ENCODE results near the gene SMURF1. TPM values are rescaled to one million over a fixed set of nuclear protein-coding genes. Genes with fewer than 3 reads are reported as not detected.

The SMURF1 gene
- total and polyA plus RNA-seq, 2 experiments from 2014 or later = 6.8 to 19.1 TPM

DNA sequence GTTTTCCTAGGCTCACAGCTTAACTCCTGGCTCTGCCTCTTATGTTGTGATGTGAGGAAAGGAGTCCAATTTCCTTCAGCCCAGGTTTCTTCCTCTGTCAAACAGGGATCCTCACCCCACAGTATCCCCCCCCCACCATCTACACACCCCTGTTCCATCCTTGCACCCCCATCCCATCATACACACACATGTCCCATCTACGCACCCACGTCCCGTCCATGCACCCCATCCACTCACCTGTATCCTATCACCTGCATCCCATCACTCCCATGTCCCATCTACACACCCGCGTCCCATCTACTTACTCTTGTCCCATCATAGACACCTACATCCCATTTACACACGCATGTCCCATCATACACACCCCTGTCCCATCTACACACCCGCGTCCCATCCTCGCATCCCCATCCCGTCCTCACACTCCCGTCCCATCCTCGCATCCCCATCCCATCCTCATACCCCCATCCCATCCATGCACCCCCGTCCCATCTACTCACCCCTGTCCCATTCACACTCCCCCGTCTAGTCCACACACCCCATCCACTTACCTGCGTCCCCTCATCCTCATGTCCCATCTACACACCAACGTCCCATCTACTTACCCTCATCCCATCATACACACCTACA lies 148.3 kb downstream of the SMURF1 start:
- H4K20me1 ChIP-seq (ENCODE audit: insufficient read depth) = no peaks in the 10 kb centered on the region
- H3K79me2 ChIP-seq (ENCODE audit: insufficient read depth) = no peaks in the 10 kb centered on the region
- H2AFZ ChIP-seq = no peak overlapping the region
- no peak overlapping the region for H3K4me2 ChIP-seq (ENCODE audit: unreplicated experiment)
- DNase-seq = no peak
- WGBS, 2 experiments (ENCODE audit: low coverage in 1 of 2, low lambda C conversion rate in 2 of 2, missing lambda C conversion rate in 2 of 2) = 96 to 98% methylated on average over 9 to 16 of the region's 16 CpGs
- no peak overlapping the region for H3K4me3 ChIP-seq
- peaks cover 46% of the 10 kb centered on the region for H3K36me3 ChIP-seq (ENCODE audit: low read depth)
- no peaks in the 10 kb centered on the region for H3K27me3 ChIP-seq (replicated peaks; ENCODE audit: insufficient read depth)
- H3K9me3 ChIP-seq (ENCODE audit: low read depth) = no peaks in the 10 kb centered on the region
- H3K4me1 ChIP-seq (ENCODE audit: insufficient read depth) = no peaks in the 10 kb centered on the region
- TF ChIP-seq EZH2phosphoT487 (IDR thresholded peaks at IDR 0.05; ENCODE audit: insufficient read depth, low read depth) = no peak
- TF ChIP-seq EZH2 (IDR thresholded peaks at IDR 0.05; ENCODE audit: insufficient read depth, poor library complexity, severe bottlenecking) = no peak
- H3K27ac ChIP-seq = no peak overlapping the region
- no peaks in the 10 kb centered on the region for H3F3A ChIP-seq (ENCODE audit: insufficient read depth)
- H3K9ac ChIP-seq = no peak overlapping the region
- no peaks in the 10 kb centered on the region for H3K9me2 ChIP-seq (ENCODE audit: insufficient read depth)
- in situ Hi-C loops (cut with MboI) = no loop called here

DNA sequence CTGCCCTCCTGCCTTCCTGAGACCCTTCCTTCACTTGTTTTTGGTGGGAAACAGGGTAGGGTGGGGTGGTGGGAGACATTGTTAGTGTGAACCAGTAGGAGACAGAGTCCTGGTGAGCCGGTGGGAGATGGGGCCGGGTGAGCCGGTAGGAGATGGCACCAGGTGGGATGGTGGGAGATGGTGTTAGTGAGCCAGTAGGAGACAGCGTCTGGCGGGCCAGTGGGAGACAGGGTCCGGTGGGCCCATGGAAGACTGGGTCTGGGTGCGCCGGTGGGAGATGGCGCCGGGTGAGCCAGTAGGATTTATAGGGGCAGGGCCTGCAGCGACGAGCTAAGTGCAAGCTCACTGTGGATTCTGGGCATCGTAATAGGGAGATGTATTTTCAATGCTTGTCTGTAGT lies 148.8 kb downstream of the SMURF1 start:
- no peak for TF ChIP-seq EZH2 (IDR thresholded peaks at IDR 0.05; ENCODE audit: insufficient read depth, poor library complexity, severe bottlenecking)
- no peak for TF ChIP-seq EZH2phosphoT487 (IDR thresholded peaks at IDR 0.05; ENCODE audit: insufficient read depth, low read depth)
- no peak overlapping the region for H3K4me2 ChIP-seq (ENCODE audit: unreplicated experiment)
- no peaks in the 10 kb centered on the region for H3K9me3 ChIP-seq (ENCODE audit: low read depth)
- no peak for DNase-seq
- H3K9ac ChIP-seq = no peak overlapping the region
- H4K20me1 ChIP-seq (ENCODE audit: insufficient read depth) = no peaks in the 10 kb centered on the region
- in situ Hi-C loops (cut with MboI) = no loop called here
- no peaks in the 10 kb centered on the region for H3K4me1 ChIP-seq (ENCODE audit: insufficient read depth)
- 93 to 96% methylated on average over 13 of the region's 13 CpGs for WGBS, 2 experiments (ENCODE audit: low coverage in 1 of 2, low lambda C conversion rate in 2 of 2, missing lambda C conversion rate in 2 of 2)
- no peaks in the 10 kb centered on the region for H3K79me2 ChIP-seq (ENCODE audit: insufficient read depth)
- H3K27ac ChIP-seq = no peak overlapping the region
- H3F3A ChIP-seq (ENCODE audit: insufficient read depth) = no peaks in the 10 kb centered on the region
- H3K4me3 ChIP-seq = no peak overlapping the region
- no peaks in the 10 kb centered on the region for H3K27me3 ChIP-seq (replicated peaks; ENCODE audit: insufficient read depth)
- H3K9me2 ChIP-seq (ENCODE audit: insufficient read depth) = no peaks in the 10 kb centered on the region
- peaks cover 50% of the 10 kb centered on the region for H3K36me3 ChIP-seq (ENCODE audit: low read depth)
- H2AFZ ChIP-seq = no peak overlapping the region

DNA sequence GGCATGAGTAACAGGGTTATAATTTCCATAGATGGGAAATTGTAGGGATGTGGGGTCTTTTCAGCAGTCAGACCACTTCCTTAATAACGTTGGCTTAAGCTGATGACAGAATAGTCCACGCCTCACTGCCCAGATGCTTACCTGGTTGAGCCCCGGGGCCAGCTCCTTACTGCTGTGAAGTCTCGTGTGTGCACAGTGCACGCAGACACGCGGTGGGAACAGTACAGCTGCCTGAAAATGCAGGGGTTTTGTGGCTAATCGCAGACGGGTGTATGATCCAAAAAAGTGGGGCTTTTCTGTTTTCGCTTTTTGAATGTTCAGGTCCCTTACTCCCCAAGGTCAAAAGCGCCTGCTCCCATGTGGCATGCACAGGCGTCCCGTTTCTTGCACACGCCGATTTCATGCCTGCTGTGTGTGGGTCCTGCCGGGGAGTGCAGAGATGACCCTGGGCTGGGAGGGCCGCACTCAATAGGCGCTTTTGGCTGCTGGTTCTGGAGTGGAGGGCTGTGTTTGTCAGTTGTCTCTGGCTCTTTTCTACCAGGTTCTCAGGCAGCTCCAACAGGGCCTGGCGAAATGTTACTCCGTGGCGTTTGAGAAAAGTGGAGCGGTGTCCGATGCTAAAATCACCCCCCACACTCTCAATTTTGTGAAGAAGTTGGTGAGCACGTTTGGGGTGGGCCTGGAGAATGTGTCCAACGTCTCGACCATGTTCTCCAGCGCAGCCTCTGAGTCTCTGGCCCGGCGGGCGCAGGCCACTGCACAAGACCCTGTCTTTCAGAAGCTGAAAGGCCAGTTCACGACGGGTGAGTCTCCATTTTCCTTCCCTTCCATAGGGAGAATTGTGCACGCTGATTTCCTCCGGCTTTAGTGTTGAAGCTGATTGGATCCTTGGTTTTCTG lies 149.6 kb downstream of the SMURF1 start:
- WGBS, 2 experiments (ENCODE audit: low coverage in 1 of 2, low lambda C conversion rate in 2 of 2, missing lambda C conversion rate in 2 of 2) = 96% methylated on average over 34 of the region's 34 CpGs
- Histone ChIP-seq H3K9me2 (ENCODE audit: insufficient read depth) (no peaks in the 10 kb centered on the region), H3K4me1 (ENCODE audit: insufficient read depth) (no peaks in the 10 kb centered on the region), H2AFZ (no peak overlapping the region), H3K4me2 (ENCODE audit: unreplicated experiment) (no peak overlapping the region), H3K79me2 (ENCODE audit: insufficient read depth) (no peaks in the 10 kb centered on the region), H3K9ac (no peak overlapping the region), H3F3A (ENCODE audit: insufficient read depth) (no peaks in the 10 kb centered on the region), H4K20me1 (ENCODE audit: insufficient read depth) (no peaks in the 10 kb centered on the region), H3K4me3 (no peak overlapping the region), H3K36me3 (ENCODE audit: low read depth) (peaks cover 55% of the 10 kb centered on the region), H3K27me3 (replicated peaks; ENCODE audit: insufficient read depth) (no peaks in the 10 kb centered on the region), H3K9me3 (ENCODE audit: low read depth) (no peaks in the 10 kb centered on the region), H3K27ac (no peak overlapping the region)
- no peak for TF ChIP-seq EZH2 (IDR thresholded peaks at IDR 0.05; ENCODE audit: insufficient read depth, poor library complexity, severe bottlenecking)
- in situ Hi-C loops (cut with MboI) = no loop called here
- DNase-seq = no peak

DNA sequence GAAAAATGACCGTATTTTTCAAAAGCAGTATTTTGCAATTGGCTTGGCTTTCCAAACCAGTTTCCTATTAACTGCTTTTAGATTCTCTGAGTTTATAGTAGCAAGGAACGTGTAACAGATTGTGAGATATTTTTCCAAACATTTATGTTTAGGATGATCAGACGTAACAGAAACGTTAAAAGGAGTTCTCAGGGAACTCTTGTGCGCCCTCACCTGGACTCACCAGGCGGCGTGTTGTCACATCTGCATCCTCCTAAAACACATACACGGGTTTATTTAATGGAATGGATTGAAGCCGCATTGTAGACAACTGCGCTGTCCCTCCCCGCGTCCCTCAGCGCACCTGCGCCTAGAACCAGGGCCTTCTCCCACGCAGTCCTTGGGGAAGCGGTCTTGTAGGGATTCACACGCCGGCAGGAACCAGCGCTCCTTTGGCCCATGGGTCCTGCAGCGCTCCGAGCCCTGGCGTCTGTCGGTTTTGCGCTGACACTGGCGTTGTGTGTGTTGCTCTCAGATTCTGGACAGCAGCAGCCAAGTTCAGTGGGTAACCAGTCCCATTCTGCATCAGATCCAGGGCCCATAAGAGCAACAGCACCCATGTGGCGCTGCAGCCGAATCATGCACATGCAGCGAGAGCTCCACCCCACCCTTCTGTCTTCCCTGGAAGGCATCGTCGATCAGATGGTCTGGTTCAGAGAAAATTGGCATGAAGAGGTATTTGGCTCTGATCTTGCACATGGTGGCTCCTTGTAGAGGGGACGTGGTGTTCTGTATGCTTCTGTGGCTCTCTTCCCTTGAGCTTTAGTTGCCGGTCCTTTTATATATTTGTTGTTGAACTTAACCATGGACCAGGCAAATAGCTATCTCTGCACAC lies 150.6 kb downstream of the SMURF1 start:
- Histone ChIP-seq H4K20me1 (ENCODE audit: insufficient read depth) (no peaks in the 10 kb centered on the region), H3F3A (ENCODE audit: insufficient read depth) (no peaks in the 10 kb centered on the region), H3K79me2 (ENCODE audit: insufficient read depth) (no peaks in the 10 kb centered on the region), H2AFZ (no peak overlapping the region), H3K4me2 (ENCODE audit: unreplicated experiment) (no peak overlapping the region), H3K4me3 (no peak overlapping the region), H3K4me1 (ENCODE audit: insufficient read depth) (no peaks in the 10 kb centered on the region), H3K9me2 (ENCODE audit: insufficient read depth) (no peaks in the 10 kb centered on the region), H3K36me3 (ENCODE audit: low read depth) (peaks cover 57% of the 10 kb centered on the region), H3K27me3 (replicated peaks; ENCODE audit: insufficient read depth) (no peaks in the 10 kb centered on the region), H3K9me3 (ENCODE audit: low read depth) (no peaks in the 10 kb centered on the region), H3K27ac (no peak overlapping the region), H3K9ac (no peak overlapping the region)
- in situ Hi-C loops (cut with MboI) = no loop called here
- WGBS, 2 experiments (ENCODE audit: low coverage in 1 of 2, low lambda C conversion rate in 2 of 2, missing lambda C conversion rate in 2 of 2) = 82 to 83% methylated on average over 32 of the region's 32 CpGs
- TF ChIP-seq EZH2 (IDR thresholded peaks at IDR 0.05; ENCODE audit: insufficient read depth, poor library complexity, severe bottlenecking) (no peak), EZH2phosphoT487 (IDR thresholded peaks at IDR 0.05; ENCODE audit: insufficient read depth, low read depth) (no peak)
- no peak for DNase-seq

Data from GM23248 (cell line).